Mesodermal cell (in vitro differentiated cells): ENCODE measurements around the gene RAET1G.

Experiments used
- H3K27ac ChIP-seq: 2 replicates; pipeline ENCODE4 v1.7.0; 2013; ENCODE audit warnings: mild to moderate bottlenecking, low read depth, low read length, moderate library complexity; ENCODE audit not compliant: severe bottlenecking
- H3K36me3 ChIP-seq: 2 replicates; pipeline ENCODE4 v1.7.1; 2013; ENCODE audit warnings: mild to moderate bottlenecking, low read length, moderate library complexity; ENCODE audit not compliant: control insufficient read depth, insufficient read depth
- H3K4me1 ChIP-seq: one replicate; pipeline ENCODE4 v1.7.1; 2013; ENCODE audit warnings: mild to moderate bottlenecking, low read length; ENCODE audit not compliant: insufficient read depth, control insufficient read depth, poor library complexity, severe bottlenecking
- H3K4me3 ChIP-seq: 2 replicates; pipeline ENCODE4 v1.7.0; 2013; ENCODE audit warnings: low read length, control low read depth, mild to moderate bottlenecking; ENCODE audit not compliant: insufficient read depth, poor library complexity, severe bottlenecking; ENCODE audit errors: extremely low read depth
- H3K9me3 ChIP-seq: 2 replicates; pipeline ENCODE4 v1.7.1; 2013; ENCODE audit warnings: mild to moderate bottlenecking, low read length, moderate library complexity; ENCODE audit not compliant: control insufficient read depth
- WGBS, 2 experiments: methylation state at CpG; one replicate each; pipeline ENCODE4 v1.1.5; 2013; ENCODE audit warnings: missing lambda C conversion rate in 2 of 2; ENCODE audit not compliant: insufficient coverage in 2 of 2; 5-methylcytosine and 5-hydroxymethylcytosine counted together

RAET1G gene

DNA sequence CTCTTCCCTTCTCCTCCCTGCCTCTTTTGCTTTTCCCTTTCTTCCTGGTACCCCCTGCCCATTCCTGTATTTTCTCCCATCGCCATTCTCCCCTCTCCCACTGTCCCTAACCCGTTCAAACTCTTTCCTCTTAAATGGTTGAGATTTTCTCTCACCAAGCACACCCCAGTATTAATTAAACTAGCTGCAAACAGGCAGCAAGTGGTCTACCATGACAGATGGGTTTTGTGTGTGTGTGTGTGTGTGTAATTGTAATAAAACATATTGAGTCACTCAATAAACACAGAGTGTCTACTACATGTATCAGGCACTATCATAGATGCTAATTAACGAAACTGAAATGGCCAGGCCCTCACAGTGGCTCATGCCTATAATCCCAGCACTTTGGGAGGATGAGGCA lies 31.7 kb downstream of the RAET1G start:
- WGBS, 2 experiments: 67% methylated on average over 1 of the region's 3 CpGs; no CpG with 5 or more reads in 1 of the 2 experiments

DNA sequence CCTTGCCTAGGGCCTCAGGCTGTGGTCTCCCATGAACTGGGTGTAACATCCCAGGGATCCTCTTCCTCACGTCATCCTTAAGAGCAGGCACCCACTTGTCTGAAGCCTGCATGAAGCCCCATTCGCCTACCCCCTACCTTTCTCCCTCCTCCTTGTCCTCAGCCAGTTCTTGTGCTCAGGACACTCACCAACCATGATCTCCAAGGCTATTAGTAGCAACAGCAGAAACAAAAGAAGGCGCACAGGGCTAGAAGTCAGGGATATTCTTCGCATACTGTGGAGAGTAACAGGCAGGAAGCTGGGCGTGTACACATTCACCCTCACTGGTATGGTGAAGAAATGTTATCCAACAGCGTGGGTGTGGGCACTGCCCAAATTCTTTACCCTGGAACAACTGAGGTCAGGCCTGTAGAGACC lies 32.3 kb downstream of the RAET1G start:
- 78 to 79% methylated on average over 4 to 5 of the region's 6 CpGs for WGBS, 2 experiments
- Histone ChIP-seq H3K4me1 (peaks cover 8% of the 10 kb centered on the region), H3K4me3 (no peak overlapping the region), H3K36me3 (no peaks in the 10 kb centered on the region), H3K9me3 (no peaks in the 10 kb centered on the region), H3K27ac (no peak overlapping the region)

More for the DNA sequence above, 31.7 kb downstream of the RAET1G start:
- H3K4me3 ChIP-seq: no peak overlapping the region
- no peaks in the 10 kb centered on the region for H3K36me3 ChIP-seq
- H3K27ac ChIP-seq: no peak overlapping the region
- peaks cover 14% of the 10 kb centered on the region for H3K4me1 ChIP-seq
- no peaks in the 10 kb centered on the region for H3K9me3 ChIP-seq

DNA sequence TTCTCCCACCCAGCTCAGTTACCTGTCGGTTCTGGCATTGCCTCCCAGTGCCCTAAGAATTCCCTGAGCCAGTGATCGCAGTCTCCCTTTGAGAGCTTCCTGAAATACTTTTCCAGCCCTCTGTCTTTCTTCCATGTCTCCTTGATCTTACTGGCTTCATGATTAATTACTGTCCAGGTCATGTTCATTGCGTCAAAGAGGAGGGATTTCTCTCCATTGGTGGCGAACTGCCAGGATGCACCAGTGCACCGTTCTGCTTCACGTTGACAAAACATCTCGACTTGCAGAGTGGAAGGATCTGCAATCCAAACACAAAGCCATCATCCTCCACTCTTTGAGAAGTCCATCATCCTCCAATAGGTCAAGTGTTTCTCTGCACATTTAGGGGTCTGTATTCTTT lies 33.6 kb downstream of the RAET1G start:
- H3K9me3 ChIP-seq: no peaks in the 10 kb centered on the region
- H3K4me3 ChIP-seq: no peak overlapping the region
- no peaks in the 10 kb centered on the region for H3K36me3 ChIP-seq
- no peaks in the 10 kb centered on the region for H3K4me1 ChIP-seq
- no peak overlapping the region for H3K27ac ChIP-seq
- WGBS, 2 experiments: 81 to 85% methylated on average over 6 to 7 of the region's 7 CpGs

DNA sequence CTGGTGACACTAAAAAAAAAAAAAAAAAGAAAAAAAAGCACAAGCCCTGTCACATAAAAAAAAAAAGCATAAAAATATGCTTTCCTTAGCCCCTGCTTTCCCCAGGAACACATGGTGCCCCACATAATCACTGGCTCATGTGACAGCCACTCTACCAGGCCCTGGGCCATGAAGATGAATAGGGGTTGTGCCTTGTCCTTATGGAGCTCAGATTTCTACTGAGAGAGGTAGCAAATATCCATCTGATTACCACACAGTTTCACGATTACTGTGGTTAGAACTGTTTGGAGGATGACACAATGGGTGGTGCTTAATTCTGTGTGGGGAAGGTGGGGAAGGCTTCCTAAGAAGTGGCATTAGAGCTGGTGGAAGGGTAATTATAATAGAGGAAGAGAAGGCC lies 34.3 kb downstream of the RAET1G start:
- Histone ChIP-seq H3K36me3 (no peaks in the 10 kb centered on the region), H3K27ac (no peak overlapping the region), H3K4me1 (no peaks in the 10 kb centered on the region), H3K4me3 (no peak overlapping the region), H3K9me3 (no peaks in the 10 kb centered on the region)
- WGBS, 2 experiments: 100% methylated on average over 1 of the region's 1 CpG; no CpG with 5 or more reads in 1 of the 2 experiments

DNA sequence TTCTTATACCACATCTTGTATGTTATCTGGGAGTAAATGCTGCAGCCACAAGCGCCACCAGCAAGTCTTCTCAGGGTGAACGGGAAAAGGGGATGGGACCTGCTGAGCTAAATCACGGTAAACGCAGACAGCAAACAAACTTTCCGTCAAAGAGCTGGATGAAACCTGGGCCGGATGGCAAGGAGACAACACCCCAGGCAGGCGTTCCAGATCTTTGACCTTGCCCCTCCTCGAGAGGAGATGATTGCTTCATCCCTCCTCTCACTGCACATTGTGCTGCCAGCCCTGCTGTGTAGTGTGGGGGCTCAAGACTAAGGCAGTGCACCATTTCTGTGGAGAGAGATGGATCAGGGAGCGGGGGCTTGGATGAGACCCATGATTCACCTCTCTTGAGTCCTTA lies 34.8 kb downstream of the RAET1G start:
- H3K4me3 ChIP-seq: no peak overlapping the region
- WGBS, 2 experiments: 88 to 98% methylated on average over 5 of the region's 9 CpGs
- H3K36me3 ChIP-seq: no peaks in the 10 kb centered on the region
- no peaks in the 10 kb centered on the region for H3K4me1 ChIP-seq
- no peaks in the 10 kb centered on the region for H3K9me3 ChIP-seq
- H3K27ac ChIP-seq: no peak overlapping the region

DNA sequence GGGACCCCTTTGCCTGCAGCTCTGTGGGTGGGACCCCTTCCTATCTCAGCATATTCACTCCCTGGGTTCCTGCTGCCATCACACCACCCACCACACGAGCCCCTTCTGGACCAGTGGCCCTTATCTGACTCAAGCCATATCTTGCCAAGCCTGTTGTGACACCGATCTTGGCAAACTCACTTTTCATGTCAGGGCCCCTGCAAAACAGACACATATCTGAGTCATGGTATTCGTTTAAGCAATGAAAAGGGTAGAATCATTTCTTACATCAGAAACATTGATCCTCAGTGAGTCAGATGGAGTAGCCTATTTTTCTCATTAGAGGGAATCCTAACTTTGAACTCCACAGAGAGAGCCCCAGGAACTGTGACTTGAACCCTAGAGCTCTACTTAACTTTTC lies 35.6 kb downstream of the RAET1G start:
- Histone ChIP-seq H3K9me3 (no peaks in the 10 kb centered on the region), H3K27ac (no peak overlapping the region), H3K4me3 (no peak overlapping the region), H3K36me3 (no peaks in the 10 kb centered on the region), H3K4me1 (no peaks in the 10 kb centered on the region)
- 71% methylated on average over 1 of the region's 3 CpGs; no CpG with 5 or more reads in 1 of the 2 experiments for WGBS, 2 experiments

DNA sequence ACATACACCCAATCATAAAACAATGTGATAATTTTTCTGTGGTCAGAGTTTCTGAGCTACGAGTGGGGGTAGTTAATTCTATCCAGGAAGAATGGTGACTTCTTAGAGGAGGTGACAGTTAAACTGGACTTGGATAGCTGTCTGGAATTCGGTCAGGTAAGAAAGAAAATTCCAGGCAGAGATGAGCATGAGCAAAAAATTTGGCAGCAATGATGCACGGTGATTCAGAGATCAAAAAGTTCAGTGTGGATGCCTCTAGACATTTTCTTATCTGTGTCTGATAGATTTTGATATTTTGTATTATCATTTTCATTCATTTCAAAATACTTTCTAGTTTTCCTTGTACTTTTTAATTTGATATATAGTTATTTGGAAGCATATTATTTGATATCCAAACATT lies 37.0 kb downstream of the RAET1G start:
- 87 to 92% methylated on average over 2 to 3 of the region's 3 CpGs for WGBS, 2 experiments
- H3K4me1 ChIP-seq: no peaks in the 10 kb centered on the region
- H3K4me3 ChIP-seq: no peak overlapping the region
- no peaks in the 10 kb centered on the region for H3K36me3 ChIP-seq
- no peak overlapping the region for H3K27ac ChIP-seq
- H3K9me3 ChIP-seq: no peaks in the 10 kb centered on the region

DNA sequence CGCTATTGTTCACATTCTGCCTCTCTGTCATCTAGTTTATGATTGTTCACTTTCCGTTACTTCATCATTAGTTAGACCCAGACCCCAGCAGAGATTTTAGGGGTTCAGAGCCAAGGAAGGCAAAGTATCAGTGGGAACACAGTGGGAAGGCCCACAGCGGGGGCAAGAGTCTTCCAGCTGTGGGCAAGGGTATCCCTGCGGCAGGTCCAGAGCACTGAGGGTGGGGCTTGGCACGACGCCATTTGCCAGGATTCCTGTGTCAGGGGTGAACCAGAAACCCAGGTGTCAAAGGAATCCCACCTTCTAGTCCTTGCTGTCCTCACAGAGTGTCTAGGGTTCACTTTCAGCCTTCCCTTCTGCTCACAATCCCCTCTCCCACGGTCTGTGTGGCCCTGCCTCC lies 38.3 kb downstream of the RAET1G start:
- Histone ChIP-seq H3K4me1 (no peaks in the 10 kb centered on the region), H3K9me3 (no peaks in the 10 kb centered on the region), H3K4me3 (no peak overlapping the region), H3K27ac (no peak overlapping the region), H3K36me3 (no peaks in the 10 kb centered on the region)
- WGBS, 2 experiments: 86 to 98% methylated on average over 7 of the region's 7 CpGs

DNA sequence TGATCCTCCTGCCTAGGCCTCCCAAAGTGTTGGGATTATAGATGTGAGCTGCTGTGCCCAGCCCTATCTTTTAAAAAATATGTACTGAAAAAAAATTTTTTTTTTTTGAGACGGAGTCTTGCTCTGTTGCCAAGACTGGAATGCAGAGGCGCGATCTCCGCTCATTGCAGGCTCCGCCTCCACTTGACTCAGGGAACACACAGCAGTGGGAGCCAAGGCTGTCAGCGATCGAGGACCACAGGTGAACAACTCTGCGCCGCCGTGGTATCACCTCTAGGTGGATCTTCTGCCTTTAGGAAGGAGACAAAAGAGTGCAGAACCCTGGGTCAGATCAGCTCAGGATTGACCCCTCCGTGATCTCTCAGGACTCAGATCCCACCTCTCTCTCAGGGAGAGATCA lies 38.7 kb downstream of the RAET1G start:
- no peak overlapping the region for H3K4me3 ChIP-seq
- no peaks in the 10 kb centered on the region for H3K4me1 ChIP-seq
- WGBS, 2 experiments: 44 to 50% methylated on average over 10 to 11 of the region's 11 CpGs
- no peaks in the 10 kb centered on the region for H3K36me3 ChIP-seq
- no peaks in the 10 kb centered on the region for H3K9me3 ChIP-seq
- no peak overlapping the region for H3K27ac ChIP-seq

DNA sequence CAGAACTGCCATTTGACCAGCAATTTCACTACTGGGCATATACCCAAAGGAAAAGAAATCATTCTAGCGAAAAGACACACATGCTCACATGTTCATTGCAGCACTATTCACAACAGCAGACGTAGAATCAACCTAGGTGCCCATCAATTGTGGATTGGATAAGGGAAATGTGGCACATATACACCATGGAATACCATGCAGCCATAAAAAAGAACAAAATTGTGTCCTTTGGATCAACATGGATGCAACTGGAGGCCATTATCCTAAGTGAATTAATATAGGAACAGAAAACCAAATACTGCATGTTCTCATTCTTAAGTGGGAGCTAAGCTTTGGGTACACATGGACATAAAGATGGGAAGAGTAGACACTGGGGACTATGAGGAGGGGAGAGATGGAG lies 41.1 kb downstream of the RAET1G start:
- no peaks in the 10 kb centered on the region for H3K4me1 ChIP-seq
- H3K4me3 ChIP-seq: no peak overlapping the region
- 40% methylated on average over 1 of the region's 2 CpGs; no CpG with 5 or more reads in 1 of the 2 experiments for WGBS, 2 experiments

DNA sequence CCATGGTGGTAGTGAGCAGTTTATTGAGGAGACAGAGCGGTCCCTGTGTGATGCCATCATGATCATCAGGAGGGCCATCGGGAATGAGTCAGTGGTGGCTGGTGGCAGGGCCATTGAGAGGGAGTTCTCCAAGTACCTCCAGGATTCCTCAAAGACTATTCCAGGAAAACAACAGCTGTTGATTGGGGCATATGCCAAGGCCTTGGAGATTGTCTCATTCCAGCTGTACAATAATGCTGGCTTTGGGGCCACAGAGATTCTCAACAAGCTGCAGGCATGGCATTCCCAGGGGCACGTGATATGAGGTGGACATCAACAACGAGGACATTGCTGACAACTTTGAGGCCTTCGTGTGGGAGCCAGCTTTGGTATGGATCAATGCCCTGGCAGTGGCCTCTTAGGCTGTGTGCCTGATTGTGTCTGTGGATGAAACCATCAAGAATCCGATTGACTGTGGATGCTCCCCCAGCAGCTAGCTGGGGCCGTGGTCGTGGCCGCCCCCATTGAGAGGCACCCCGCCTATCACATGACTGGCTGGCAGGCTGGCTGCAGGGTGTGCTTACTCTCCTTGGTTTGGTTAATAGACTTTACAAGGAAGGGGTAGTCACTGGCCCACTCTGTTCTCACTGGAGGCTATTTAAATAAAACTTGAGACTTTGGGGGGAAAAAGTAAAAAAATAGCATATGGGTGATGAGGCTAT lies 41.7 kb downstream of the RAET1G start:
- Histone ChIP-seq H3K4me3 (no peak overlapping the region), H3K36me3 (no peaks in the 10 kb centered on the region), H3K27ac (no peak overlapping the region), H3K4me1 (no peaks in the 10 kb centered on the region), H3K9me3 (no peaks in the 10 kb centered on the region)
- 81 to 84% methylated on average over 9 of the region's 10 CpGs for WGBS, 2 experiments

More for the DNA sequence above, 41.1 kb downstream of the RAET1G start:
- Histone ChIP-seq H3K36me3 (no peaks in the 10 kb centered on the region), H3K27ac (no peak overlapping the region), H3K9me3 (no peaks in the 10 kb centered on the region)
